BLaER1 treated with 17β-estradiol and CSF1 and Interleukin-3, amounts not matched to agents 10 nM and 100 nM (cell line): ENCODE data around the gene CKS2.
"Not testable (repeated sequence)": the region's sequence is repeated elsewhere in the genome, so short reads cannot be mapped to it uniquely, and the experiment has no call there.

ENCODE experiments used
- H3K27ac ChIP-seq, 11 experiments: shearing (Covaris generic); formaldehyde crosslinking; 2 replicates each; pipeline ENCODE4 v1.8.1; 2022
- H3K27me3 ChIP-seq, 11 experiments: shearing (Covaris generic); formaldehyde crosslinking; 2 replicates each; pipeline ENCODE4 v1.8.1; 2022
- H3K36me3 ChIP-seq, 11 experiments: shearing (Covaris generic); formaldehyde crosslinking; 2 replicates each; pipeline ENCODE4 v1.8.1; 2022
- H3K4me1 ChIP-seq, 10 experiments: shearing (Covaris generic); formaldehyde crosslinking; 2 replicates each; pipeline ENCODE4 v1.8.1; 2022
- H3K4me2 ChIP-seq, 11 experiments: shearing (Covaris generic); formaldehyde crosslinking; 2 replicates each; pipeline ENCODE4 v1.8.1; 2022
- H3K4me3 ChIP-seq, 10 experiments: shearing (Covaris generic); formaldehyde crosslinking; 2 replicates each; pipeline ENCODE4 v1.8.1; 2022
- H3K9ac ChIP-seq, 11 experiments: shearing (Covaris generic); formaldehyde crosslinking; 2 replicates each; pipeline ENCODE4 v1.8.1; 2022
- H3K9me3 ChIP-seq, 11 experiments: shearing (Covaris generic); formaldehyde crosslinking; replicated peaks in 1 of 11; 2 replicates each; pipeline ENCODE4 v1.8.1; 2022
- H4K20me1 ChIP-seq, 11 experiments: shearing (Covaris generic); formaldehyde crosslinking; 2 replicates each; pipeline ENCODE4 v1.8.1; 2022
- Cebpa-rat ChIP-seq, 11 experiments: shearing (Covaris generic); IDR thresholded peaks; 2 replicates each; pipeline ENCODE4 v1.8.1; 2022

The CKS2 gene

DNA sequence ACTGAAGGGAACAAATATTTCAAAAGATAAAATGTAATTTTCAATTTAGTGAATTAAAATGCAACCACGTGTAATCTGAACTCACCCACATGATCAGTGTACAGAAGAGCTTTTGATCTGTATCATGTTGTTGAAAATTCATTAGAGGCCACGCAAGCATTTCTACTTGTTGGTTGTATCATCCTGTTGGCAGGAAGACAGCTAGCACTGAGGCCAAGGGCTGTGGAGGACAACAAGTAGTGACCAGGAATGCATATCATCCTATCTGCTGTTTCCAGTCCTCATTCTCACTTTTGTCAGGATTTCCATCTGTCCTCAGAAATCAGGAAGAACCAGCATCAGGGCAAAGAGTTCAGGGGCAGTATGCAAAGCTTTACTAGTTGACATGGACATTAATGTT is 29.9 kb upstream of the CKS2 start:
- Histone ChIP-seq H3K4me2 (no peak overlapping the region), H3K27me3 (peaks cover 10 to 25% (median 20%) of the 10 kb centered on the region in 11 experiments; a peak in 20 of 22 replicates), H3K9ac (no peak overlapping the region), H3K9me3 (peaks cover 3 to 19% (median 9%) of the 10 kb centered on the region in 11 experiments), H4K20me1 (no peaks in the 10 kb centered on the region), H3K4me3 (no peak overlapping the region), H3K4me1 (peaks cover 0 to 20% (median 11%) of the 10 kb centered on the region in 10 experiments; a peak in 15 of 20 replicates), H3K27ac (no peak overlapping the region), H3K36me3 (no peaks in the 10 kb centered on the region)
- TF ChIP-seq Cebpa-rat (IDR thresholded peaks at IDR 0.05): no peak

GRCh38 chr9:89282248-89282968 is 28.6 kb upstream of the CKS2 start:
- Histone ChIP-seq H3K4me2 (peak overlapping the region; percentile 49 to 70 (median 63)), H3K4me3 (peak overlapping the region in 9 of 10 experiments; percentile 17 to 56 (median 34); a peak in 11 of 20 replicates), H3K9ac (0 out of 22 replicates have a peak overlapping the region, but pooled peaks of 1 of the 11 experiments have one; percentile 18), H3K4me1 (peaks cover 0 to 20% (median 11%) of the 10 kb centered on the region in 10 experiments; a peak in 15 of 20 replicates), H3K27me3 (peaks cover 10 to 25% (median 20%) of the 10 kb centered on the region in 11 experiments; a peak in 20 of 22 replicates)
- not testable (repeated sequence) for H4K20me1 ChIP-seq, H3K9me3 ChIP-seq, H3K36me3 ChIP-seq, H3K27ac ChIP-seq

DNA sequence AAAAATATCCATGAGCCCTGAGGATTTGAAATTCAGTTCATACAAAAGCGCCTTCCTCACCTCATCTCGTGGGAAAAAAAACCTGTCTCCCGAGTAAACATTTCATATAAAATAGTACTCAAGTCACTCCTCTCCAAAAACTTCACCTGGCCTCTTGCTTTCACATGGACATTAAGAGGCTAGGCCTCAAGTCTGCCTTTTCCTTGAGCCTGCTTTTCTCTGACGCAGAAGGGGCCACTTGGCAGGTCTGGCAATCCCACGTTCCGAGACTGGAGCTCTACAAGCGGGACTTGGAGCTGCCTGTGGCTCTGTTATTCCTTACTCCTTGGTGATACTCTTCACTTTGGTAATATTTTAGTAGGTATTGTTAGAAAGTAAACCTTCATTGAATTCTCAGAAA is 26.9 kb upstream of the CKS2 start:
- Histone ChIP-seq H3K4me2 (no peak overlapping the region), H3K4me1 (peaks cover 0 to 14% (median 5%) of the 10 kb centered on the region in 10 experiments; a peak in 15 of 20 replicates), H3K27ac (no peak overlapping the region), H3K9me3 (peaks cover 0 to 9% (median 0%) of the 10 kb centered on the region in 11 experiments; a peak in 3 of 22 replicates), H3K27me3 (peaks cover 10 to 25% (median 20%) of the 10 kb centered on the region in 11 experiments; a peak in 20 of 22 replicates), H3K4me3 (no peak overlapping the region), H3K36me3 (no peaks in the 10 kb centered on the region), H4K20me1 (no peaks in the 10 kb centered on the region), H3K9ac (no peak overlapping the region)
- TF ChIP-seq Cebpa-rat (IDR thresholded peaks at IDR 0.05): no peak

- H3K4me2 ChIP-seq: no peak overlapping the region
Observed at GRCh38 chr9:89291741-89292140, 19.3 kb upstream of the CKS2 start.

GRCh38 chr9:89293014-89293413 is 18.0 kb upstream of the CKS2 start:
- Histone ChIP-seq H3K27me3 (no peaks in the 10 kb centered on the region), H3K4me2 (no peak overlapping the region), H3K4me1 (no peaks in the 10 kb centered on the region), H3K36me3 (peaks cover 0 to 6% (median 0%) of the 10 kb centered on the region in 11 experiments; a peak in 1 of 22 replicates), H3K4me3 (no peak overlapping the region), H3K27ac (no peak overlapping the region), H3K9me3 (peaks cover 10 to 23% (median 15%) of the 10 kb centered on the region in 11 experiments), H3K9ac (no peak overlapping the region), H4K20me1 (no peaks in the 10 kb centered on the region)
- TF ChIP-seq Cebpa-rat (IDR thresholded peaks at IDR 0.05): no peak

More at GRCh38 chr9:89291741-89292140, 19.3 kb upstream of the CKS2 start:
- TF ChIP-seq Cebpa-rat (IDR thresholded peaks at IDR 0.05): no peak
- peaks cover 10 to 23% (median 15%) of the 10 kb centered on the region in 11 experiments for H3K9me3 ChIP-seq
- H3K36me3 ChIP-seq: peaks cover 0 to 6% (median 0%) of the 10 kb centered on the region in 11 experiments; a peak in 1 of 22 replicates
- H3K27ac ChIP-seq: no peak overlapping the region
- H3K9ac ChIP-seq: no peak overlapping the region
- no peaks in the 10 kb centered on the region for H3K4me1 ChIP-seq
- H3K27me3 ChIP-seq: no peaks in the 10 kb centered on the region
- H4K20me1 ChIP-seq: no peaks in the 10 kb centered on the region
- H3K4me3 ChIP-seq: no peak overlapping the region

DNA sequence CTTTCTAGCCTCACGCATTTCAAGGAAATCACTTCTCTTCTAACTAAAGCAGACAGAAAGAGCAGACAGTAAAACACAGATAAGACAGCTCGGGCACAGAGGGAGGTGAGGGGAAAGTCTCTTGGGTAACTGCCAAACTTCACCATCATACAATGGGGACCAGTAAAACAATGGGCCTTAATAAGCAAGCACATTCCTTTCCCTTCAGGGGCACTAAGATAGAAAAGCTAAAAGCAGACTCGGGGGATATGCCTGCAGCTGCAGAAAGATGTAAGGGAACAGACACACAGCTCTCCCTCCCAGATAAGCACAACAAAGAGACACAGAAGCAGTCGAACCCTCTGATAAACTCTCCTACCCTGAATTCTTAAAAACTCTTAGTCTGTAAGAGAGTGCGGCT is 15.6 kb upstream of the CKS2 start:
- H3K27ac ChIP-seq: no peak overlapping the region
- H3K27me3 ChIP-seq: no peaks in the 10 kb centered on the region
- no peaks in the 10 kb centered on the region for H3K4me1 ChIP-seq
- no peak for TF ChIP-seq Cebpa-rat (IDR thresholded peaks at IDR 0.05)
- H3K4me3 ChIP-seq: no peak overlapping the region
- no peak overlapping the region for H3K4me2 ChIP-seq
- H4K20me1 ChIP-seq: no peaks in the 10 kb centered on the region
- H3K9me3 ChIP-seq: peaks cover 10 to 23% (median 15%) of the 10 kb centered on the region in 11 experiments
- H3K36me3 ChIP-seq: peaks cover 0 to 6% (median 0%) of the 10 kb centered on the region in 11 experiments; a peak in 1 of 22 replicates
- no peak overlapping the region for H3K9ac ChIP-seq

GRCh38 chr9:89301996-89302395 is 9.0 kb upstream of the CKS2 start:
- H3K4me1 ChIP-seq, H3K27ac ChIP-seq, H3K27me3 ChIP-seq, H3K9ac ChIP-seq, H3K36me3 ChIP-seq, H4K20me1 ChIP-seq, H3K4me2 ChIP-seq, H3K4me3 ChIP-seq, H3K9me3 ChIP-seq: not testable (repeated sequence)

GRCh38 chr9:89304020-89304833 is 6.8 kb upstream of the CKS2 start:
- Histone ChIP-seq H3K4me1 (peaks cover under 1 to 10% (median 5%) of the 10 kb centered on the region in 10 experiments; a peak in 16 of 20 replicates), H4K20me1 (no peaks in the 10 kb centered on the region), H3K9ac (no peak overlapping the region), H3K27me3 (no peaks in the 10 kb centered on the region), H3K4me3 (no peak overlapping the region), H3K36me3 (peaks cover 0 to 3% (median 0%) of the 10 kb centered on the region in 11 experiments; a peak in 3 of 22 replicates), H3K27ac (no peak overlapping the region), H3K9me3 (no peaks in the 10 kb centered on the region), H3K4me2 (no peak overlapping the region; a peak in 1 of 22 replicates)
- TF ChIP-seq Cebpa-rat (IDR thresholded peaks at IDR 0.05): no peak

DNA sequence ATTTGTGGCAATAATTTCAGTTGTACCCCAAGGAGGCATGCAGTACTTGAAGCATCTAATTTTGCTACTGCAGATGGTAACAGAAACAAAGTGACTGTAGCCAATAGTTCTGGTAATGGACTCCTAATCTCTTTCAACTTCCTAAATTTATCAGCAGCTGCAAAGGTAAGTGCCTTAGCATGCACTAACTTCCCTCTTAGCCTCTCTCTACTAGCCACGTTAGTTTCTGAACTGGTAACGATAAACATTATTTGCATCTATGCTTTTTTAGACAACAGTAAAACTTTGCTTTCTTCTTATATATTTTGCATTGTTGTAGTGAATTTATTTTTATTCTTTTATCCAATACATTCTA is 6.2 kb upstream of the CKS2 start:
- no peak overlapping the region for H3K27ac ChIP-seq
- H3K9ac ChIP-seq: no peak overlapping the region
- H4K20me1 ChIP-seq: no peaks in the 10 kb centered on the region
- H3K27me3 ChIP-seq: no peaks in the 10 kb centered on the region
- no peak overlapping the region for H3K4me2 ChIP-seq
- H3K9me3 ChIP-seq: no peaks in the 10 kb centered on the region
- TF ChIP-seq Cebpa-rat (IDR thresholded peaks at IDR 0.05): no peak
- H3K36me3 ChIP-seq: peaks cover 0 to 3% (median 0%) of the 10 kb centered on the region in 11 experiments; a peak in 3 of 22 replicates
- no peak overlapping the region for H3K4me3 ChIP-seq
- peaks cover 7 to 16% (median 11%) of the 10 kb centered on the region in 10 experiments for H3K4me1 ChIP-seq
